GM18526 (cell line): ENCODE data around the gene CD53.

Experiments
- POLR2A ChIP-seq: IDR thresholded peaks from 3 replicates; pipeline ENCODE4 v1.6.1; 2011; ENCODE audit not compliant: insufficient read length; ENCODE audit errors: extremely low read depth

Gene CD53

DNA sequence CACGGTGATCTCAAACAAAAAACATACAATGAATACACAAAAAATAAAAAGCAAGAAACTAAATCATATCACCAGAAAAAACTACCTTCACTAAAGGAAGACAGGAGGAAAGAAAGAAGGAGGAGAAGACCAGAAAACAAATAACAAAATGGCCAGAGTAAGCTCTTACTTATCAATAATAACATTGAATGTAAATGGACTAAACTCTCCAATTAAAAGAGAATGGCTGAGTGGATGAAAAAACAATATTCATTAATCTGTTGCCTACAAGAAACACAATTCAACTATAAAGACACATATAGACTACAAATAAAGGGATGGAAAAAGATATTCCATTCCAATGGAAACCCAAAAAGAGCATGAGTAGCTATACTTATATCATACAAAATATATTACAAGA, 63.6 kb downstream of the CD53 start:
- no peak for TF ChIP-seq POLR2A

GRCh38 chr1:110944806-110945205, 71.9 kb downstream of the CD53 start:
- no peak for TF ChIP-seq POLR2A

DNA sequence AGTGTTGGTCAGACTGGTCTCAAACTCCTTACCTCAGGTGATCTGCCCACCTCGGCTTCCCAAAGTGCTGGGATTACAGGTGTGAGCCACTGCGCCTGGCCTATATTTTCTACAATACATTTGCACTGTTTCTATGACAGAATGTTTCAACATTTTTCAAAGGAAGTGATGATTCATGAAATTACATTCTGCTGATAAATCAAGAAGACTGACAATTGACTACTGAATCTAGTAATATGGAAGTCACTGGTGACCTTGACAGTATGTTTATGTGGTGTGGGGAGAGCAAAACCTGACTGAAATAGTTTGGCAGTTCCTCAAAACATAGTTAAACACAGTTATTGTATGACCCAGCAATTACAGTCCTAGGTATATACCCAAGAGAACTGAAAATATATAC, 72.7 kb downstream of the CD53 start:
- TF ChIP-seq POLR2A = no peak

DNA sequence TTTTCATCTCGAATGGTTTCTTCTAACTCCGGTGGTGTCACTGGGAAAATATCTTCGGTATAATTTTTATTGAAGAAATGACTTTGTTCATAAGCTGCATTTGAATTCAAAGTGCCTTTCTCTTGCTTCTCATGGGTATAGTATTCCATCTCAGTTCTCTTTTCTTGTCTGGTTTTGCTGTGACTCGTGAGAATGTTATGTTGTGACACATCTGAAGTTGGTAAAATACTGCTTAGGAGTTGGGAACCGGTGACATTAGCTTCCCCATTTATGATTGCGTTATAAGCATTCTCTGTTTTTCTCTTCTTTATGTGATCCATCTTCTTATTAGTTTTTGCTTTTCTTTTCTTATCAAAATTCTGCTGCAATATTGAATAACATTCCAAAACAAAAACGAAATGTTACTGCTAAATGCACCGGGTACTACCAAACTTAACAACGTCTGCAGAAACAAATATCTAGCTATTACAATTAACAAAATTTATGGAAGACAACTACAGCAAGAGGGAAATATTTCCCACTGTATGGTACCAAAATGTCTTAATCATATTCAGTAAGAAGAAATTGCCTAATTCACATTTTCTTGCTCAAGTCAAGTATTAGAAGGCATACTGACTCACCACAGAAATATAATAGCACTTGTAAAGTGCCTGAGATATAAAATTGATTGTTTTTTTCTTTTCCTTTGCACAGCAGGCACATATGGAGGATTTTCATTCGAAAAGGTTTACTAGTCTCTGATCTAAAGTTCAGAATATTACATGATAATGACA, 75.3 kb downstream of the CD53 start:
- no peak for TF ChIP-seq POLR2A
